Erythroblast (primary cell): ENCODE measurements around the gene CREBRF.

Experiments
- GATA1 ChIP-seq: IDR thresholded peaks from 2 replicates; pipeline ENCODE4 v1.6.1; 2011; ENCODE audit warnings: low read depth, mild to moderate bottlenecking, control low read depth, low read length, moderate library complexity
- POLR2A ChIP-seq: IDR thresholded peaks from 2 replicates; pipeline ENCODE4 v1.6.1; 2011; ENCODE audit warnings: mild to moderate bottlenecking, low read length

GRCh38 chr5:173165177-173166016 is 109.2 kb downstream of the CREBRF start:
- TF ChIP-seq POLR2A: no peak
- TF ChIP-seq GATA1: no peak
